Dendritic cell treated with granulocyte-macrophage colony-stimulating factor and Interleukin-4, amounts not matched to agents 40 ng/mL and 50 ng/mL, for 4 days (primary cell): ENCODE data around the gene PRR19.
"Not testable (repeated sequence)": the region's sequence is repeated elsewhere in the genome, so short reads cannot be mapped to it uniquely, and the experiment has no call there.

ENCODE experiments used
- H3K27ac Mint-ChIP-seq: one replicate; pipeline ENCODE4 v1.8.0; 2022; ENCODE audit warnings: mild to moderate bottlenecking, mixed read lengths
- H3K27me3 Mint-ChIP-seq: one replicate; pipeline ENCODE4 v1.8.0; 2022; ENCODE audit warnings: mild to moderate bottlenecking, mixed read lengths
- H3K36me3 Mint-ChIP-seq: one replicate; pipeline ENCODE4 v1.8.0; 2022; ENCODE audit warnings: low read depth, mixed read lengths
- H3K4me1 Mint-ChIP-seq: one replicate; pipeline ENCODE4 v1.8.0; 2022; ENCODE audit warnings: low read depth, mixed read lengths
- H3K4me3 Mint-ChIP-seq: one replicate; pipeline ENCODE4 v1.8.0; 2022; ENCODE audit warnings: mild to moderate bottlenecking, moderate library complexity, mixed read lengths
- H3K9me3 Mint-ChIP-seq: one replicate; pipeline ENCODE4 v1.8.0; 2022; ENCODE audit warnings: mixed read lengths
- intact Hi-C: fragments of 100-400 bp; cut with micrococcal nuclease; formaldehyde crosslinking; loops from one replicate; pipeline ENCODE4 v1.15.0; 2022

PRR19 gene, protein sequence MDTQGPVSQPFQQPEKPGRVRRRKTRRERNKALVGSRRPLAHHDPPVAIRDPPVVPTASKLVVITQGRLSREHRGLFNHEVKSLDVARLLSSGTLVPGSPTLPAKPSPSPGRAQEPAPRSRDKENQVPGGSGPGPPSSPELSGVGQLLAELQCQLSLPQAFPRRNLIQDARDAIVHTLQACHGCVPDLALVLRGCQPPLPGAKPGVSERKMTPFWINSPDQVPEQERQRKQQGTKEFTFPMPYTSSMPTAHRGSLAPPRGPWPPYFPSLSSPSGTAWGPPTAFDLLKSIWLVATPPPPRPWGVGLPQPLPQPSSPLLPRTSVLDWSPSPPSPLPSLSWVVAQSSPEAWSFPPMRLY

DNA sequence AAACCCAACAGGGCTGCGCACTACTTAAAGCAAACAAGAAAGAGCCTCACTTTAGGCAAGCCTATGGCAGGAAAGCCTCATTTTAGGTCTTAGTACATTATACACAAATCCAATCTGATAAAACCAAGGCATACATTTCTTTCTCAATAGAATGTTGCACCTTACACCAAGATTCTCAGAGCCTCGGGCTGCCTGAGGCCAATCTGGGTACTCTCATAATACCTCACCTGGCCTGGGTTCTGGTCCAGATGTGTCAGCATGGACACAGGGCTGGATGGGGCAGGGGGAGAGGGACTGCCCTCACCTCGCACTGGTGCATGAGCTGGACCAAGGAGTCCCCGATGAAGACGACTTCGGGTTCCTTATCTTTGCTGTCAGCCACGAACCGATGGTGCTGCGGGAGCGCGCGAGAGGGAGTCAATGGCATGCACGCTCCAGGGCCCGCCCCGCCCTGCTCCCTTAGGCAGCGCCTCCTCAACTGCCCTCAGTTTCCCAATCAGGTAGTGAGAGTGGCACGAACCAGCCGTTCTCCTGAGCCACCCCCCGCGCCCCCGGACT, at the start of gene PRR19:
PRR19 (plus strand) TSS at position 487 of the 558 bp plus-strand sequence. CDS start 7,453 bp downstream, outside the sequence.
- peak within 1 kb of the TSS; percentile 89 for H3K4me3 Mint-ChIP-seq
- intact Hi-C loops: no loop called here
- H3K36me3 Mint-ChIP-seq: peaks cover 4% of the 10 kb centered on the region
- H3K9me3 Mint-ChIP-seq: no peaks in the 10 kb centered on the region
- H3K4me1 Mint-ChIP-seq: peaks cover 29% of the 10 kb centered on the region
- H3K27ac Mint-ChIP-seq: peak within 1 kb of the TSS; percentile 75
- peaks cover 8% of the 10 kb centered on the region for H3K27me3 Mint-ChIP-seq

DNA sequence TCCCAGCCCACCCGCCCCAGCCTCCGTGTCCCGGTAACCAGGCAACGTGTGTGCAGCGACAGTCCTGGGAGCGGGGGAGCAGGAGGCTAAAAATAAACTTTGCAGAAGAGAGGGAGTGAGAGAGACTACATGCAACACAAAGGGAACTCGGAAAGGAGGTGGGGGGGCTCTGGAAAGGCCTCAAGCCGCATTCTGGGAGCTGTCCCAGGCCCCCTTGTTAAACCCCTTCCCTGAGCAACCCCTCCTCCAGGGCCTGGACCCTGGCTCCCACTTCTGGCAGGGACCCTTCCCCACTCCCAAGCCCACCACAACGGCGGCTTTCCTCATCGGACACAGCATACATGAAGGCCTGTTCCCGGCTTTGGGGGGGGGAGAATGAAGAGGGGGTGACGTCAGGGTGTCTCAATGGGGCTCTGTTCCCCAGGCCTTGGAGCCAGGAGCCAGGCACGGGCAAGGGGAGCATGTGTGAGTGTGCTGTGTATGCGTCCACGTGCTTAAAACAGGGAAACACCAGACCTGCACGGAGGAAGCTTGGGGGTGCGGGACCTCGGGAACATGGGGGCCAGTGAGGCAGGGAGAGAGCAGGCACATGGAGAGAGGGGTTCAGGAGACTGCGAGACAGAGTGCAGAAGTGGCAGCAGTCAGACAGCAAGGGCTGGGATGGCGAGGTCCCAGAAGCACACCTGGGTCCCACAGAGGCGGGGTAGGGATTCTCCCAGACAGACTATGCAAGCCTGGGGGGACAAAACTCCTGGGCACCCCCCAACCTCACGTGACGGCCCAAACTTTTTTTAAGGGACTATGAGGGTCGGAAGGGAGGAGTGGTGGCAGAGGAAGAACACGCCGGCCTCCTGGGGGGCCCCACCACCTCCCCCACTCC, 49.3 kb upstream of the PRR19 start:
- Mint-ChIP-seq H3K9me3 (no peaks in the 10 kb centered on the region), H3K4me1 (peaks cover 60% of the 10 kb centered on the region), H3K36me3 (peaks cover 46% of the 10 kb centered on the region), H3K27me3 (peaks cover 11% of the 10 kb centered on the region), H3K27ac (peak overlapping the region; percentile 88), H3K4me3 (peak overlapping the region; percentile 86)
- intact Hi-C loops: no loop called here

DNA sequence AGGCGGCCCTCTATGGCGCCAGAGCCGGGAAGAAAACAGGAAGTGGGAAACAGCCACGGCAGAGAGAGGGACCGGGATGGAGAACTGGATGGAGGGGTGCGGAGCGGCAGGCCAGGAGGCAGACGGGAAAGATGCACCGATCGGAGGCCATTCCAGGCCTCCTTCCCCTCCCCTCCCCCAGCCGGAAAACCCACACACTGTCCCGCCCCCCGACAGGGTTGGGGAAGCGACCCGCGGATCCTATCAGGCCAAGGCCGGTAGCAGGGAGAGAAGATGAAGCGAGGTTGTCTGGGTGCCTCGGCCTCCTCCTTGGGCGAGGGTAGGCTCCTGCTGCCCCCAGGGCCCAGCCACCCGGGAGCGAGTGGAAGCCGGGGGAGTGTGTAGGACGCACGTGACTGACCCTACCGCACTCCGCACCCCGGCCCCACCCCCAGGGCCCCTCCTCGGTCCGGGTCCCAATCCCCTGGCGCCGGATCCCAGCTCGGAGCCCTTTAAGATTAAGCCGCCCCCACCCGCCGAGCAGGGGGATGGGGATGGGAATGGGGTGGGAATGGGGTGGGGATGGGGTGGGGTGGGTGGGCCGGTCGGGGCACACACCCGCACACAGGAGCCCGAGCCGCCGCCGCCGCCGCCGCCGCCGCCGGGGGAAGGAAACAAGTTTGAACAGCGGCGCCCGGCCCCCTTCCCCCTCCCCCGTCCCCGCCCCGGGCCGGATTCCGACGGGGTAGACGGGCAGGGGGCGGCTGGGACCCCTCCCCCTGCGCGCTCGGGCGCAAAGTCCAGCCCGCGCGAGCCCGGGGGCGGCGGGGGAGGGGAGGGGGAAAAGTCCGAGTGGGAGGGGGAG, 48.5 kb upstream of the PRR19 start:
- Mint-ChIP-seq H3K27ac (peak overlapping the region; percentile 88), H3K36me3 (peaks cover 42% of the 10 kb centered on the region), H3K9me3 (no peaks in the 10 kb centered on the region), H3K27me3 (peaks cover 19% of the 10 kb centered on the region), H3K4me1 (peaks cover 59% of the 10 kb centered on the region), H3K4me3 (peak overlapping the region; percentile 88)
- intact Hi-C loops: no loop called here

DNA sequence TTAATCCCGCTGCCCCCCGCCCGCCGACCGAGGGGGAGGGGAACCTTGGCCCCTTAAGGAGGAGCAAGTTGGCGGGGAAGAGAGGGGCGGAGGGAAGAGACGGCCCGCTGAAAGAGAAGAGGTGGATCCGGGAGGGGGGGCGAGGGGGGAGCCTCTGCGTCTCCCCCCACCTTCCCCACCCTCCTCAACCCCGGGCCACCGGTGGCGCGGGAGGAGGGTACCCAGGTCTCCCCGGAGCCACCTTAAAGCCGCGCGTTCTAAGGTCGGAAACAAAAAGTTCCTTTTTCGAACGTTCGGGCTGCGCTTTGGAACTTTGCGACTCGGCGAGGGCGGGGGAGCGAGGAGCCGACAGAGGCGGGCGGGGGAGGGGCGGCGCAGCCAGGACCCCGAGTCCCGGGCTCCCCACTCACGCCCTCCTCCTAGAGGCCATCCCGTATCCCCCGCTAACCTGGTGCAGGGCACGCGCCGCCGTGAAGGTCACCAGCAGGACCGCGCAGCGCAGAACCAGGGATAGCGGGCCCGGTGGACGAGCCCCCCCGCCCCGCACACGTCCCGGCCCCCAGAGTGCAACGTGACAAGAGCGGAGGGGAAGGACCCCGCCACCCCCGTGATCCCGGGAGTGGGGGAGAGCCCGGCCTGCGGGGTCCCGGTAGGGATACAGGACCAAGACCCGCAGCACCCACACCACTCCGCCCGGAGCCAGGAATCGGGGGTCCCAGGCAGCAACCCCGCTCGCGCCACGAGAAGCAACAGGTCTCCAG, 47.7 kb upstream of the PRR19 start:
- Mint-ChIP-seq H3K4me3 (peak overlapping the region; percentile 88), H3K27me3 (peaks cover 20% of the 10 kb centered on the region), H3K4me1 (peaks cover 51% of the 10 kb centered on the region), H3K9me3 (no peaks in the 10 kb centered on the region), H3K27ac (peak overlapping the region; percentile 88), H3K36me3 (peaks cover 34% of the 10 kb centered on the region)
- intact Hi-C loops: no loop called here

DNA sequence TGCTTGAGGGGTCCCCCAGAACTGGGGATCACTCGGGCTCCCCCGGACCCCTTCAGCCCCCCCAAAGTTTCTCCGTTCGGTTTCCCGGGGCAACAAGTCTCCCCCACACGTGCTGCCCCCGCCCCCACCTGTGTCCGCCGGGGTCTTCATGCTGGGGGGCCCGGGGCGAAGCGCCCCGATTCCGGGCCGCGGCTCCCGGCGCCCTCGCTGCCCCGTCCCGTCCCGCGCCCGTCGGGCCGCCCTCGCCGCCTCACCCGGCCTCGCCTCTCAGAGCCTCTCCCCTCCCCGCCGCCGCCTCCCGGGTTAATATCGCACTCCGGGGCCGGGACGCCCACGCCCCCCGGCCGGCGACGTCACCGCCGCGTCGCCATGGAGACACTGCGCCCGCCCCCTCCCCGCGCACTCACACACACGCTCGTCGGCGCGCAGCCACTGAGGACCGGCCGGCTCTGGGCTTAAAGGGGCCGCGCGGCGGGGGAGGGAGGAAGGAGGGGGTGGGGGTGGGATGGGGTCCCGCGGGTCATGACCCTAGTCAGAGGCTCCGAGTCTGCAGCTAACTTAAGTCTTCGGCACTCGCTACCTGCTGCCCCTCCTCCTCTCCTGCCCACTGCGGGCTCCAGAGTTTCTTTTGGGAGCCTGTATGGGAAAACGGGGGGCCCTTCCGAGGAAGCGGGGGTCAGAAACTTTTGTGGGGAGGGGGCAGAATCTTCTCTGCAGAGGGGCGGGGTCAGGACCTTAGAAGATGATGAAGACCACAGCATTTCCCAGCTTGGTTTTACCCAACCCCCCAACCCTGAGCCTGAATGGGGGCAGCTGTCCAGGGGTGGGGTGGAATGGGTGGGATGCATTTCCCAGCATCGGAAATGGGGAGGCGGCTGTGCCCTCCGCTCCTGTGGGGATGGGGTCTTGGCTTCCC, 46.8 kb upstream of the PRR19 start, which contains the start of gene ERF:
ERF (minus strand) TSS at position 279 of the 916 bp plus-strand sequence; CDS start at position 150, 129 bp downstream.
- peak within 1 kb of the TSS; percentile 88 for H3K4me3 Mint-ChIP-seq
- peaks cover 20% of the 10 kb centered on the region for H3K27me3 Mint-ChIP-seq
- peaks cover 26% of the 10 kb centered on the region for H3K36me3 Mint-ChIP-seq
- peak within 1 kb of the TSS; percentile 88 for H3K27ac Mint-ChIP-seq
- H3K9me3 Mint-ChIP-seq: no peaks in the 10 kb centered on the region
- intact Hi-C loops: loop anchor here (1.0 kb wide), 1 partner anchor 28 kb away; no protein-coding TSS in a partner anchor
- H3K4me1 Mint-ChIP-seq: peaks cover 48% of the 10 kb centered on the region

DNA sequence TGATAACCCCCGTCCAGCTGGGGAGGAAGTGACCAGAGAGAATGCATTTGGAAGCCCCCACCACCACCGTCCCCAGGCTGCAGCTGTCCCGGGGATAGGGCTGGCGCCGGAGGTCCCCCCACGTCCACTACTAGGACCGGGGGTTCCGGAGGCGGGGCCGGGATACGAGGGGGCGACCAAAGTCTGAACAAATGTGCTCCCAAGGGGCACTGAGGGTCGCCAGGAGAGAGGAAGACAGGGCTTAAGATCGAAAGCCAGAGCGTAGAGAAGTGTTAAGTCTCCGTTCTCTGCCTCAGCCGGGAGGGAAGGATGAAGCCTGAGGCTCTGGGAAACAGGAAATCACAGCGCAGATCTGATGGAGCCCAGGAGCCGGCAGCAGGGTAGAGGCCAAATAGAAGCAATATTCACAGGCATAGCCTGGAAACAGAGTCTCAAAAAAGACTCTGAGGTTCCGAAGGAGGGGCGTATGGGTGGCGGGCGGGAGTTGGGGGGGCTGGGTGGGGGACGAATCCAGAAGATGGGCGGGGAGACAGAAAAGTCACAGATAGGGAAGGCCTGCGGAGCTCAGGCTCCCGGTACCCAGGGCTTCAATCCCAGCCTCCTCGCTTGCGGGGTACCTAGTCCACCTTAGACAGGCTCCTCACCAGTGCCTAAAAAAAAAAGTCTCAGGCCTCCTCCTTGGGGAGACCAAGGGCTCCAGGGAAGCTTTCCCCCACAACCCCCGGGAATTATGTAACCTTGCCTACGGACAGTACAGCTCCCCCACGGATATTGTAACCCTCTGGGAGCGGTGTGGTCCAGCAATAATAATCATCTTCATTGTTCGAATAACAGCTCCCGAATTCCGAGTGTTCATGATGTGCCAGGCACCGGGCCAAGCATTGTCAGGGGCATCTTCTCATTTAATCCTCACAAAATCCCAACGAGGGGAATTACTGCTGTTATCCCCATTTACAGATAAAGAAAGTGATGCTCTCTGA, 45.9 kb upstream of the PRR19 start:
- Mint-ChIP-seq H3K4me1 (peaks cover 38% of the 10 kb centered on the region), H3K27me3 (peaks cover 20% of the 10 kb centered on the region), H3K9me3 (no peaks in the 10 kb centered on the region), H3K36me3 (peaks cover 19% of the 10 kb centered on the region), H3K27ac (peak overlapping the region; percentile 88), H3K4me3 (peak overlapping the region; percentile 88)
- intact Hi-C loops: loop anchor here (1.0 kb wide), 2 partner anchors 12 to 27 kb away; no protein-coding TSS in a partner anchor

DNA sequence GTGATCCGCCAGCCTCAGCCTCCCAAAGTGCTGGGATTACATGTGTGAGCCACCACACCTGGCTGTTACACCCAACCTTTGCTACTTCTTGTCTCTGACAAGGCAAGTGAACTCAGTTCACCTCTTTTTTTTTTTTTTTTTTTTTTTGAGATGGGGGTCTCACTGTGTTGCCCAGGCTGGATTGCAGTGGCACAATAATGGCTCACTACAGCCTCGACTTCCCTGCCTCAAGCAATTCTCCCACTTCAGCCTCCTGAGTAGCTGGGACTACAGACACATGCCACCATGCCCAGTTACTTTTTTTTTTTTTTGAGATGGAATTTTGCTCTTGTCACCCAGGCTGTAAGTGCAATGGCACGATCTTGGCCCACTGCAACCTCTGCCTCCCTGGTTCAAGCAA, 44.1 kb upstream of the PRR19 start:
- H3K4me3 Mint-ChIP-seq, intact Hi-C loops, H3K27ac Mint-ChIP-seq, H3K9me3 Mint-ChIP-seq: not testable (repeated sequence)
- H3K36me3 Mint-ChIP-seq: peaks cover 14% of the 10 kb centered on the region
- H3K27me3 Mint-ChIP-seq: peaks cover 29% of the 10 kb centered on the region
- peaks cover 30% of the 10 kb centered on the region for H3K4me1 Mint-ChIP-seq

DNA sequence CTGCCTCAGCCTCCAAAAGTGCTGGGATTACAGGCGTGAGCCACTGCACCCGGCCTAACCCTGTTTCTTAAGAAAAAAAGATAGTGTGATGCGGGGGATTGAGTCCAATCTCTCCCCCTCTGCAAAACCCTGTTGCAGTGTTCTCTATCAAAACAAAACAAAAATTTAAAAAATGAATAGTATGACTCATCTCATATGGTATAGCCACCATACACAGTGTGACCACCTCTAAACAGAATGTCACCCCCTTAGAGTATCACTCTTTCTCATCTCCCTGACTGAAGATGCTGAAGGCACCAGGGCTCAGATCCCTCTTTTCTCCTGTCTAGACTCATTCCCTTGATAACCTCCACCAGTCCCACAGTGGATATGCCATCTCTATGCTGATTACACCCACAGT, 40.2 kb upstream of the PRR19 start:
- peaks cover 12% of the 10 kb centered on the region for H3K4me1 Mint-ChIP-seq
- intact Hi-C loops: no loop called here
- no peak overlapping the region for H3K27ac Mint-ChIP-seq
- no peaks in the 10 kb centered on the region for H3K36me3 Mint-ChIP-seq
- no peak overlapping the region for H3K4me3 Mint-ChIP-seq
- H3K9me3 Mint-ChIP-seq: no peaks in the 10 kb centered on the region
- H3K27me3 Mint-ChIP-seq: peaks cover 23% of the 10 kb centered on the region

DNA sequence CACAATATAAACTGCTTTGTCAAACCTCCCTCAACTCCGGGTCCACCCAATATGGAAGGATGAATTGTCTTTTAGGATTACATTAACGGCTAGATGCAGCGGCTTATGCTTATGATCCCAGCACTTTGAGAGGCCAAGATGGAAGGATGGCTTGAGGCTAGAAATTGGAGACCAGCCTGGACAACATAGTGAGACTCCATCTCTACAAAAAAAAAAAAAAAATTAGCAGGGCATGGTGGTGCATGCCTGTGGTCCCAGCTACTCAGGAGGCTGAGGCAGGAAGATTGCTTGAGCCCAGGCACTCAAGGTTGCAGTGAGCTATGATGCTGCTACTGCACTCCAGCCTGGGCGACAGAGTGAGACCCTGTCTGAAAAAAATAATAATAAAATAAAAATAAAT, 35.8 kb upstream of the PRR19 start:
- H3K4me3 Mint-ChIP-seq, H3K9me3 Mint-ChIP-seq, H3K27ac Mint-ChIP-seq, H3K27me3 Mint-ChIP-seq, H3K36me3 Mint-ChIP-seq, intact Hi-C loops: not testable (repeated sequence)
- peaks cover 29% of the 10 kb centered on the region for H3K4me1 Mint-ChIP-seq

DNA sequence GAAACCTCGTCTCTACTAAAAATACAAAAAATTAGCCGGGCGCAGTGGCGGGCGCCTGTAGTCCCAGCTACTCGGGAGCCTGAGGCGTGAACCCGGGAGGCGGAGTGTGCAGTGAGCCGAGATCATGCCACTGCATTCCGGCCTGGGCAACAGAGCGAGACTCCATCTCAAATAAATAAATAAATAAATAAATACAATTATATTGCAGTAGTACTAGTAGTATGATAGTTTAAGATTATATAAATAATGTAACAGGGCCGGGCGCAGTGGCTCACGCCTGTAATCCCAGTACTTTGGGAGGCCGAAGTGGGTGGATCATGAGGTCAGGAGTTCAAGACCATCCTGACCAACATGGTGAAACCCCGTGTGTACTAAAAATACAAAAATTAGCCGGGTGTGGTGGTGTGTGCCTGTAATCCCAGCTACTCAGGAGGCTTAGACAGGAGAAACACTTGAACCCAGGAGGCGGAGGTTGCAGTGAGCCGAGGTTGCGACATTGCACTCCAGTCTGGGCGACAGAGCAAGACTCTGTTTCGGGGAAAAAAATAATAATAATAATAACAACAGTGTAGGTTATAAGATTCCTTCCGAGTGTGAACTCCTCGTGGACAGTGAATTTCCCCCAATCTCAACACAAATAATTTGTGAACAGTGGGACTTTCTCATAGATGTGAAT, 34.9 kb upstream of the PRR19 start:
- H3K9me3 Mint-ChIP-seq, H3K27ac Mint-ChIP-seq, intact Hi-C loops, H3K4me3 Mint-ChIP-seq, H3K27me3 Mint-ChIP-seq: not testable (repeated sequence)
- peaks cover 11% of the 10 kb centered on the region for H3K36me3 Mint-ChIP-seq
- H3K4me1 Mint-ChIP-seq: peaks cover 36% of the 10 kb centered on the region
